Neuronal stem cell (in vitro differentiated cells): ENCODE measurements around the gene CERS2.
A peak's percentile ranks its signal among the peaks of the same experiment; 100 is the strongest.

Experiments used
- DNase-seq: peaks from one replicate; pipeline ENCODE4 v3.0.0-alpha.2; 2013; ENCODE audit warnings: low spot score
- H2AFZ ChIP-seq: one replicate; pipeline ENCODE4 v1.6.1; 2013; ENCODE audit warnings: mild to moderate bottlenecking, low read length, inconsistent platforms
- H2AK5ac ChIP-seq: 2 replicates; pipeline ENCODE4 v1.6.1; 2013; ENCODE audit warnings: low read depth, mild to moderate bottlenecking, inconsistent platforms, low read length, moderate library complexity, mixed read lengths
- H2BK120ac ChIP-seq: 2 replicates; pipeline ENCODE4 v1.6.1; 2013; ENCODE audit warnings: low read depth, mild to moderate bottlenecking, inconsistent platforms, low read length, moderate library complexity, mixed read lengths
- H2BK12ac ChIP-seq: one replicate; pipeline ENCODE4 v1.6.1; 2013; ENCODE audit warnings: low read length, inconsistent platforms
- H2BK15ac ChIP-seq: 2 replicates; pipeline ENCODE4 v1.6.1; 2013; ENCODE audit warnings: mild to moderate bottlenecking, low read length, inconsistent platforms, mixed read lengths
- H2BK5ac ChIP-seq: one replicate; pipeline ENCODE4 v1.6.1; 2013; ENCODE audit warnings: inconsistent platforms, mild to moderate bottlenecking, low read length, moderate library complexity
- H3K14ac ChIP-seq: one replicate; pipeline ENCODE4 v1.6.1; 2013; ENCODE audit warnings: low read length, inconsistent platforms
- H3K18ac ChIP-seq: 2 replicates; pipeline ENCODE4 v1.6.1; 2013; ENCODE audit warnings: low read length, inconsistent platforms
- H3K23ac ChIP-seq: 2 replicates; pipeline ENCODE4 v1.6.1; 2013; ENCODE audit warnings: low read depth, mild to moderate bottlenecking, mixed read lengths, low read length, inconsistent platforms; ENCODE audit not compliant: poor library complexity
- H3K27ac ChIP-seq: replicated peaks from 3 replicates; pipeline ENCODE4 v1.5.1; 2013; ENCODE audit warnings: low read length, inconsistent platforms
- H3K27me3 ChIP-seq, 3 experiments: 2 replicates each; pipeline ENCODE4 v1.6.1; 2013; ENCODE audit warnings: low read length in 3 of 3, mild to moderate bottlenecking in 2 of 3, inconsistent platforms in 1 of 3, low read depth in 1 of 3, mixed read lengths in 1 of 3, moderate library complexity in 1 of 3; ENCODE audit not compliant: control insufficient read depth in 3 of 3, insufficient read depth in 3 of 3
- H3K36me3 ChIP-seq, 2 donors: replicated peaks in 1 of 2; 2 replicates each; pipeline ENCODE4 v1.6.1; 2013; ENCODE audit warnings: low read length in 2 of 2; ENCODE audit not compliant: control insufficient read depth in 2 of 2, insufficient read depth in 2 of 2
- H3K4ac ChIP-seq: 2 replicates; pipeline ENCODE4 v1.6.1; 2013; ENCODE audit warnings: inconsistent platforms, mild to moderate bottlenecking, low read length, moderate library complexity
- H3K4me1 ChIP-seq, 2 donors: 1 replicate in 1 of 2; 2 replicates in 1 of 2; pipeline ENCODE4 v1.6.1; 2013; ENCODE audit warnings: low read length in 2 of 2, low read depth in 1 of 2; ENCODE audit not compliant: control insufficient read depth in 2 of 2, insufficient read depth in 1 of 2
- H3K4me2 ChIP-seq: one replicate; pipeline ENCODE4 v1.6.1; 2013; ENCODE audit warnings: mild to moderate bottlenecking, low read length, inconsistent platforms; ENCODE audit not compliant: insufficient read depth, poor library complexity, severe bottlenecking
- H3K4me3 ChIP-seq, 2 donors: 2 replicates each; pipeline ENCODE4 v1.5.1; 2013; ENCODE audit warnings: low read length in 2 of 2, mild to moderate bottlenecking in 2 of 2, inconsistent platforms in 1 of 2, moderate library complexity in 1 of 2
- H3K79me1 ChIP-seq: one replicate; pipeline ENCODE4 v1.6.1; 2013; ENCODE audit warnings: low read depth, mild to moderate bottlenecking, inconsistent platforms, low read length, moderate library complexity
- H3K9ac ChIP-seq: one replicate; pipeline ENCODE4 v1.6.1; 2013; ENCODE audit warnings: mild to moderate bottlenecking, low read depth, low read length, inconsistent platforms; ENCODE audit not compliant: poor library complexity
- H3K9me3 ChIP-seq, 2 donors: replicated peaks in 1 of 2; 2 replicates each; pipeline versions ENCODE3 to v1.6.1; 2013; ENCODE audit warnings: low read length in 2 of 2, mild to moderate bottlenecking in 2 of 2, inconsistent platforms in 1 of 2, low read depth in 1 of 2, mixed read lengths in 1 of 2, moderate library complexity in 1 of 2; ENCODE audit not compliant: control insufficient read depth in 2 of 2, insufficient read depth in 1 of 2
- H4K8ac ChIP-seq: one replicate; pipeline ENCODE4 v1.6.1; 2013; ENCODE audit warnings: low read depth, mild to moderate bottlenecking, inconsistent platforms, low read length, moderate library complexity
- H4K91ac ChIP-seq: one replicate; pipeline ENCODE4 v1.6.1; 2013; ENCODE audit warnings: low read length, low read depth, mild to moderate bottlenecking, inconsistent platforms; ENCODE audit not compliant: poor library complexity
- WGBS, 2 donors: extraction: QIAGEN DNeasy Blood & Tissue Kit; methylation state at CpG; one replicate each; pipeline ENCODE4 v1.1.7; 2013; ENCODE audit warnings: missing lambda C conversion rate in 2 of 2, mixed read lengths in 1 of 2; ENCODE audit not compliant: insufficient read length in 2 of 2, insufficient replicate concordance in 1 of 2; ENCODE audit errors: extremely low coverage in 2 of 2; 5-methylcytosine and 5-hydroxymethylcytosine counted together

Gene CERS2

DNA sequence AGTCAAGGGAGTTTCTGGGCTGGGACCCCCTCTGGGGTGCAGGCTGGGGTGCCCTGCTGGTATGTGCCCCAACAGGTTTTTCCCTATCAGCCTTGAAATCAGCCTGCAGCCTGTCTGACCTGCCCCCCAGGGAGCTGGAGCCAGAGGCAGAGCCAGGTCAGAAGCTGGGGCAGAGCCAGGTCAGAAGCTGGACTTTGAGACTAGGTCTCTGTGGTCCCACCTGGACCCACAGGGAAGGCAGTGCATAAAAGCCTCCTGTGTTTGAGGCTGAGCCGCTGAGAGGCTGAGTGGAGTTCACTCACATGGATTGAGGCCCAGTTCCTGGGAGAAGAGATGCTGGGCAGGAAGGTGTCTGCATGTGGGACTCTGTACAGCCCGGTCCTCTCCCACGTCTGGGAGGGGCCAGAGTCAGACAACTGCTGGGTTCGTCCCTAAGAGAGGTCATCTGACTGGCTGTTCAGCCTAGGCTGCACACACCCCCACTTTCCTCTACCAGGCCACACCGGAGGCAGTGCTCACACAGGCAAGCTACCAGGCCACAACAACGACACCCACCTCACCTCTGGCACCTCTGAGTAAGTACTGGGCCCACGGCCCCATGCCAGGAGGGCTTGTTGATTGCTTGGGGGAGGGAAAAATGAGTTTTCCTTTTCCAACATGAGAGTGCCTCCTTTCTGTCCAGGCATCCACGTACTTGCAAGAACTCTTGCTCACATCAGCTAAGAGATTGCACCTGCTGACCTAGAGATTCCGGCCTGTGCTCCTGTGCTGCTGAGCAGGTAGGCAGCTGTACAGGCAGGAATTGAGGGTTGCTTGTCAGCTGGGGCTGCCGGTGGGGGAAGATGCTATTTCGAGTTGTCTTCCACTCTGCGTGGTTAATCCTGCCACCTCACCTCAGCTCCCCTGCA lies 7.4 kb upstream of the CERS2 start, which contains the start of gene ANXA9:
TSS of gene ANXA9 (plus strand) at position 488 of the 908 bp plus-strand sequence. CDS start 814 bp downstream, outside the sequence.
- no peak within 1 kb of the TSS for H3K9ac ChIP-seq
- H3K18ac ChIP-seq = peak within 1 kb of the TSS; percentile 58
- H2BK120ac ChIP-seq = no peak within 1 kb of the TSS
- H2BK15ac ChIP-seq = peak within 1 kb of the TSS; percentile 34
- H3K4me1 ChIP-seq = peaks cover 11 to 22% of the 10 kb centered on the region in 2 donors
- H3K14ac ChIP-seq = no peak within 1 kb of the TSS
- no peaks in the 10 kb centered on the region for H3K9me3 ChIP-seq
- H3K27me3 ChIP-seq = peaks cover 0 to 24% (median 0%) of the 10 kb centered on the region in 3 experiments
- H4K8ac ChIP-seq = no peak within 1 kb of the TSS
- no peaks in the 10 kb centered on the region for H3K79me1 ChIP-seq
- H2AK5ac ChIP-seq = peak within 1 kb of the TSS; percentile 18
- no peaks in the 10 kb centered on the region for H3K36me3 ChIP-seq
- no peak within 1 kb of the TSS for H2BK5ac ChIP-seq
- no peak for DNase-seq
- peak within 1 kb of the TSS; percentile 15 for H4K91ac ChIP-seq
- no peak within 1 kb of the TSS for H3K4me3 ChIP-seq
- H2AFZ ChIP-seq = peak within 1 kb of the TSS; percentile 80
- H3K4ac ChIP-seq = no peak within 1 kb of the TSS
- no peak within 1 kb of the TSS for H3K27ac ChIP-seq
- no CpG with 5 or more reads among the region's 12 CpGs for WGBS, 2 donors
- no peak within 1 kb of the TSS for H3K4me2 ChIP-seq
- peak within 1 kb of the TSS; percentile 2 for H2BK12ac ChIP-seq
- no peak within 1 kb of the TSS for H3K23ac ChIP-seq

DNA sequence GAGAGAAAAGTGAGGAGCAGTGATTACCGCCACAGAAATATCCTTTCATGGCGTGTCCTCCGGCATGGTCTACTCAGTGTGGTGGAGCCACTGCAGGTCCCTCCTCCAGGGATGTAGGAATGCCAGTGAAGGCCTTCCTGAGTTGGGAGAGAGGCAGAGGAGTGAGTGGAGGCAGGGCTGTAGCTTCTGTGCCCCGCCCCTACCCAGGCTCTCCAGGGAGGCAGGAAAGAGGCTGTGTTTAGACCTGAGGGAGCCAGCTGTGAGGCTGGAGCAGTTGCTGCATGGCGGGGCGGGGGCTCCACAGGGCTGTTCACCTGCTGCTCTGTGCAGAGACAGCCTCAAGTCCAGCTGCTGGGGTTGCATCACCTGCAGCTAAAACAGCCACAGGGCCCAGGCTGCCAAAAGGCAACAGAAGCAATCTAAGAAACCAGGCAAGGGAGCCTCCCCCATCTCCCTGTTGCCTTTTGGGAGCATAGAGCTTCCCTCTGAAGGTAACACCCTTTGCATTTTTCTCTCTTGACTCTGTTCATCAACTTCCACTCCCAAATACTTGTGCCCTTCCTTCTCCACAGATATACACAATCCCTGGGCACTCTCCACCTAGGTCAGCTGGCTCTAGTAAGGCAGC lies 6.7 kb upstream of the CERS2 start:
- no peaks in the 10 kb centered on the region for H3K36me3 ChIP-seq
- H3K23ac ChIP-seq = no peak overlapping the region
- no peak overlapping the region for H2BK120ac ChIP-seq
- H3K4me3 ChIP-seq = no peak overlapping the region
- H3K4me1 ChIP-seq = peaks cover 11 to 22% of the 10 kb centered on the region in 2 donors
- no peak overlapping the region for H3K14ac ChIP-seq
- no peak overlapping the region for H3K4me2 ChIP-seq
- no CpG with 5 or more reads among the region's 6 CpGs for WGBS, 2 donors
- H3K9me3 ChIP-seq = peaks cover 0 to 3% of the 10 kb centered on the region in 2 donors
- no peak overlapping the region for H2BK5ac ChIP-seq
- H4K8ac ChIP-seq = no peak overlapping the region
- no peak overlapping the region for H2BK12ac ChIP-seq
- H3K18ac ChIP-seq = peak overlapping the region; percentile 58
- no peak overlapping the region for H4K91ac ChIP-seq
- peak overlapping the region; percentile 80 for H2AFZ ChIP-seq
- no peak overlapping the region for H2BK15ac ChIP-seq
- no peaks in the 10 kb centered on the region for H3K79me1 ChIP-seq
- peaks cover 0 to 27% (median 0%) of the 10 kb centered on the region in 3 experiments for H3K27me3 ChIP-seq
- H3K4ac ChIP-seq = no peak overlapping the region
- DNase-seq = no peak
- H2AK5ac ChIP-seq = peak overlapping the region; percentile 18
- no peak overlapping the region for H3K9ac ChIP-seq
- peak overlapping the region; percentile 18 for H3K27ac ChIP-seq

DNA sequence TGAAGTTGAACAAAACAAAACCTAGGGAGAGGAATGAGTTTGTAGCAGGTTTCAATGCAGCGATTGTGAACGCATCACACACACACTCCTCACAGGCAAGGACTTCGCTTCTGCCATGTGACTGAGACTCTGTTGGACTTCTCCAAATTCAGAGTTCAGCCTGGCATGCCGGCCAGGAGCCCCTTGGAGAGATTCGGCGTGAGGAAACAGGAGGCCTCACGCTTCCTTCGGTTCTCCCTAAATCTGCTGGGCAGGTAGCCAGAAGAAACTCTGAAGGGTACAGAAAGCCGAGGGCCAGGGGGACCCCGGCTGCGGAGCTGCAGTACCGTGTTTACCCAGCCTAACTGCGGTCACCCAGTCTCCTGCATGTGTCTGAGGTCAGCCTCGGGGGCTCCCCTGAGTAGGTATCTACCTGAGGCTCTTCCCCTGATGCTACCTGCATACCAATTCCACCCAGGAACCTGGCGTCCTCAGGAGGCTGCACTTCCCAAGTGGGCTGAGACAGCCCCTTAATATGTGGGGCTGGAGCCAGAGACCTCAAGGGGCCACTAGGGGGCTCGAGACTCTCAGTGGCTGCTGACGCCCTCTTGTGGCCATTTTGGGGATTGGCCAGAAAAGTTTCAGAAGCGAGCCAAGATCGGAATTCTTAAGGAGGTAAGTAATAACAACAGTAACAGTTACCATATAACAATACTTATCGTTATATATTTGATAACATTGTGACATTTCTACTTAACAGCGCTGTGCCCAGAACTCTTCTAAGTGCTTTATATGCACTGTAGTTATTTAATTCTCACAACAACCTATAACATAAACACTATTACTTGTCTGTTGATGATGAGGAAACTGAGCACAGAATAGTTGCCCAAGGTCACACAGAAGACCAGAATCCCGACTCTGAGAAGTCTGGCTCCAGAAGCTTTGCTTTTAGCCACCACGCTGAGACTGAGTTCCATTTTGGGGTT lies 4.7 kb upstream of the CERS2 start:
- H3K4me1 ChIP-seq = peaks cover 11 to 22% of the 10 kb centered on the region in 2 donors
- H3K79me1 ChIP-seq = no peaks in the 10 kb centered on the region
- H3K27ac ChIP-seq = no peak overlapping the region
- H3K9ac ChIP-seq = peak overlapping the region; percentile 36
- H3K23ac ChIP-seq = no peak overlapping the region
- peaks cover 0 to 5% of the 10 kb centered on the region in 2 donors for H3K9me3 ChIP-seq
- H3K27me3 ChIP-seq = peaks cover 0 to 16% (median 0%) of the 10 kb centered on the region in 3 experiments
- H3K18ac ChIP-seq = peak overlapping the region; percentile 91
- H3K4ac ChIP-seq = no peak overlapping the region
- H4K8ac ChIP-seq = peak overlapping the region; percentile 29
- no CpG with 5 or more reads among the region's 23 CpGs for WGBS, 2 donors
- DNase-seq = peak; percentile 93
- peak overlapping the region; percentile 98 for H2BK15ac ChIP-seq
- H2BK5ac ChIP-seq = peak overlapping the region; percentile 87
- H2BK120ac ChIP-seq = peak overlapping the region; percentile 97
- H2AFZ ChIP-seq = peak overlapping the region; percentile 86
- H2BK12ac ChIP-seq = no peak overlapping the region
- no peak overlapping the region for H3K4me3 ChIP-seq
- no peak overlapping the region for H3K4me2 ChIP-seq
- H2AK5ac ChIP-seq = no peak overlapping the region
- no peaks in the 10 kb centered on the region for H3K36me3 ChIP-seq
- H3K14ac ChIP-seq = no peak overlapping the region
- no peak overlapping the region for H4K91ac ChIP-seq
